Measurements from ENCODE around the gene GART. TPM values are rescaled to one million over a fixed set of nuclear protein-coding genes. Genes with fewer than 3 reads are reported as not detected.

The GART gene
- total RNA-seq, 1 experiment from 2014 or later, result 162 TPM

DNA sequence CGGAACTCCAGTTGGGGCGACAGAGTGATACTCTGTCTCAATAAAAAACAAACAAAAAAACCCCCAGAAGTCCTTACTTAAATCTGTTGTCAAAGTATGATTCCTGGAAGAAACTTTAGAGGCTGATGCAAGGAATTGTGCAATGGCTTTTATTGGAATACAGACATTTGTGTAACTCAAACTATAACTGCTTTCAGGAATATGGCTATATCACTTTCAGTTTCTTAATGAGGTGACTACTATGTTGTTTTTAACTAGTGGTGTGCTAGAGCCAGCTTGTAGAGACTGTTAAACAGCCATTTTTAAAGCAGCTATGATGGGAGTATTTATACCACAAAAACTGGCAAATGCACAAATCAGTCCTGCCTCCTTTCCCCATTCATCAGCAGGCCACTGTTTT lies 27.7 kb downstream of the GART start:
- H3K79me2 ChIP-seq (ENCODE audit: insufficient read depth, low read length), result no peaks in the 10 kb centered on the region
- WGBS (ENCODE audit: extremely low coverage, insufficient read length, low lambda C conversion rate), result no CpG with 5 or more reads among the region's 2 CpGs
- no peak overlapping the region for H2BK15ac ChIP-seq (ENCODE audit: low read depth, low read length)
- H3K14ac ChIP-seq (ENCODE audit: insufficient read depth, low read length), result no peak overlapping the region
- no peaks in the 10 kb centered on the region for H3K4me1 ChIP-seq (ENCODE audit: insufficient read depth, low read length)
- H2BK120ac ChIP-seq (ENCODE audit: low read depth, low read length, poor library complexity, severe bottlenecking), result no peak overlapping the region
- no peak for TF ChIP-seq CTCF (conservative IDR thresholded peaks at IDR 0.05)
- H3K36me3 Mint-ChIP-seq (ENCODE audit: insufficient read depth in 1 of 3, low read depth in 3 of 3), result peaks cover 62 to 93% (median 84%) of the 10 kb centered on the region in 3 experiments; a peak in 6 of 7 replicates
- H2AK5ac ChIP-seq (ENCODE audit: insufficient read length, low read length), result no peak overlapping the region
- no peaks in the 10 kb centered on the region for H3K23me2 ChIP-seq (ENCODE audit: insufficient read length, low read depth, low read length, poor library complexity, severe bottlenecking)
- H3K27me3 Mint-ChIP-seq (ENCODE audit: low read depth), result no peaks in the 10 kb centered on the region
- no peak overlapping the region for H4K8ac ChIP-seq (replicated peaks; ENCODE audit: insufficient read length, low read depth, low read length)
- no peaks in the 10 kb centered on the region for H3K79me1 ChIP-seq (ENCODE audit: insufficient read depth, low read depth, low read length, poor library complexity, severe bottlenecking)
- no peak overlapping the region for H2BK20ac ChIP-seq (ENCODE audit: low read depth, low read length, poor library complexity, severe bottlenecking)
- no peaks in the 10 kb centered on the region for H3K9me3 ChIP-seq (ENCODE audit: control insufficient read depth, low read depth, low read length)
- no peak overlapping the region for H4K5ac ChIP-seq (ENCODE audit: insufficient read length, low read depth, low read length)
- no peak overlapping the region for H3K4ac ChIP-seq (ENCODE audit: low read depth, low read length)
- no peak overlapping the region for H3T11ph ChIP-seq (ENCODE audit: low read length)
- H4K20me1 ChIP-seq (ENCODE audit: control insufficient read depth, insufficient read depth, insufficient read length), result no peaks in the 10 kb centered on the region
- DNase-seq, result no peak
- no peak overlapping the region for H3K4me2 ChIP-seq (ENCODE audit: insufficient read depth, insufficient read length, low read length)
- no peaks in the 10 kb centered on the region for H3K4me1 Mint-ChIP-seq
- H2BK12ac ChIP-seq (ENCODE audit: insufficient read length, low read depth, low read length), result no peak overlapping the region
- H3K23ac ChIP-seq (ENCODE audit: insufficient read length, low read depth, low read length), result no peak overlapping the region
- no peaks in the 10 kb centered on the region for H3K27me3 ChIP-seq (ENCODE audit: insufficient read depth, low read length)
- no peak overlapping the region for H3K56ac ChIP-seq (ENCODE audit: insufficient read length, low read depth, low read length)
- no peaks in the 10 kb centered on the region for H3K9me3 Mint-ChIP-seq
- H3K27ac ChIP-seq (ENCODE audit: insufficient read length, low read depth, low read length), result no peak overlapping the region
- H3K4me3 Mint-ChIP-seq, result no peak overlapping the region
- H3K9ac ChIP-seq (ENCODE audit: extremely low read depth, insufficient read length, low read length), result no peak overlapping the region
- no peak overlapping the region for H4K91ac ChIP-seq (ENCODE audit: insufficient read length, low read depth, low read length)
- H2BK5ac ChIP-seq (ENCODE audit: insufficient read length, low read length), result no peak overlapping the region
- no peak overlapping the region for H3K18ac ChIP-seq (ENCODE audit: insufficient read length, low read depth, low read length)
- no peak overlapping the region for H3K27ac Mint-ChIP-seq
- no peak overlapping the region for H2AFZ ChIP-seq (ENCODE audit: low read length)
